Mucosa of descending colon (tissue), 3 donors: ENCODE measurements around the gene SLC7A8. TPM values are rescaled to one million over a fixed set of nuclear protein-coding genes. Genes with fewer than 3 reads are reported as not detected.

Experiments used
- ATAC-seq: fragments of 200-7000 bp; cut with Tn5 transposase; one replicate; pipeline ENCODE4 v1.9.1; 2020; ENCODE audit warnings: mild to moderate bottlenecking, moderate library complexity
- DNase-seq, 3 donors: peaks; one replicate each; pipeline ENCODE4 v3.0.0-alpha.2; 2020
- H3K36me3 ChIP-seq: fragments of 200-600 bp; one replicate; pipeline ENCODE4 v1.8.0; 2021; ENCODE audit warnings: low read depth, mild to moderate bottlenecking
- H3K4me1 ChIP-seq: fragments of 200-600 bp; one replicate; pipeline ENCODE4 v1.8.0; 2021; ENCODE audit warnings: low read depth, mild to moderate bottlenecking
- H3K4me3 ChIP-seq: fragments of 200-600 bp; one replicate; pipeline ENCODE4 v1.8.0; 2021; ENCODE audit warnings: mild to moderate bottlenecking
- H3K9me3 ChIP-seq: fragments of 200-600 bp; one replicate; pipeline ENCODE4 v1.8.0; 2021; ENCODE audit warnings: mild to moderate bottlenecking
- CTCF ChIP-seq: fragments of 200-600 bp; IDR thresholded peaks from one replicate; pipeline ENCODE4 v1.8.0; 2022; ENCODE audit warnings: antibody characterized with exemption, mild to moderate bottlenecking
- intact Hi-C, 2 donors: fragments of 100-400 bp; cut with DNase I in 1 of 2; cut with micrococcal nuclease in 1 of 2; formaldehyde crosslinking; loops; one replicate each; pipeline versions ENCODE4 v1.11.0 to v1.11.1; 2022; cut with DNase I, micrococcal nuclease
- total RNA-seq, 3 donors: library from RNA; stranded (reverse); fragmentation: NEBNext Ultra II Directional in 2 of 3; extraction: Animal tissue kit (Norgen Biotek cat#: 25700) in 2 of 3; gene quantifications; one replicate each; pipeline versions ENCODE4 v1.2.1 to v1.2.4, GENCODE V29; 2021 to 2023
- donor health status: DM: no; HTN: no; CAD: no; lungs with moderate emphysema.
- donor health status: DM: no; HTN: no; CAD: no.
- donor health status: DM: no; HTN: yes; CAD: no.

The SLC7A8 gene
- total RNA-seq, 3 donors from 2014 or later, result 16.0 to 26.4 (median 22.0) TPM

GRCh38 chr14:23137192-23137812 is 46.2 kb downstream of the SLC7A8 start:
- no peaks in the 10 kb centered on the region for H3K36me3 ChIP-seq
- H3K9me3 ChIP-seq, result no peaks in the 10 kb centered on the region
- H3K4me3 ChIP-seq, result no peak overlapping the region
- intact Hi-C loops, result no loop called here
- TF ChIP-seq CTCF, result no peak
- DNase-seq (no peak), ATAC-seq (no peak)
- H3K4me1 ChIP-seq, result no peaks in the 10 kb centered on the region

GRCh38 chr14:23136566-23137133 is 46.8 kb downstream of the SLC7A8 start:
- intact Hi-C loops, result no loop called here
- DNase-seq (no peak), ATAC-seq (no peak)
- no peak overlapping the region for H3K4me3 ChIP-seq
- no peak for TF ChIP-seq CTCF
- no peaks in the 10 kb centered on the region for H3K4me1 ChIP-seq
- H3K9me3 ChIP-seq, result no peaks in the 10 kb centered on the region
- no peaks in the 10 kb centered on the region for H3K36me3 ChIP-seq

GRCh38 chr14:23132970-23133369 is 50.5 kb downstream of the SLC7A8 start:
- intact Hi-C loops, result no loop called here
- Histone ChIP-seq H3K4me1 (no peaks in the 10 kb centered on the region), H3K4me3 (no peak overlapping the region), H3K9me3 (no peaks in the 10 kb centered on the region), H3K36me3 (no peaks in the 10 kb centered on the region)
- no peak for DNase-seq
- no peak for TF ChIP-seq CTCF
- ATAC-seq, result no peak

GRCh38 chr14:23131482-23131881 is 52.0 kb downstream of the SLC7A8 start:
- ATAC-seq (no peak), DNase-seq (no peak)
- Histone ChIP-seq H3K9me3 (no peaks in the 10 kb centered on the region), H3K4me1 (no peaks in the 10 kb centered on the region), H3K4me3 (no peak overlapping the region), H3K36me3 (no peaks in the 10 kb centered on the region)
- intact Hi-C loops, result no loop called here
- no peak for TF ChIP-seq CTCF

- intact Hi-C loops, result no loop called here
- Histone ChIP-seq H3K9me3 (no peaks in the 10 kb centered on the region), H3K36me3 (no peaks in the 10 kb centered on the region), H3K4me3 (no peak overlapping the region), H3K4me1 (no peaks in the 10 kb centered on the region)
- no peak for DNase-seq
- no peak for TF ChIP-seq CTCF
- no peak for ATAC-seq
Observed at GRCh38 chr14:23130871-23131270, 52.6 kb downstream of the SLC7A8 start.
